Neural cell (in vitro differentiated cells): ENCODE results near the gene MPI.
"Not testable (repeated sequence)": the region's sequence is repeated elsewhere in the genome, so short reads cannot be mapped to it uniquely, and the experiment has no call there.

Experiments used
- EZH2 ChIP-seq: fragments of 200-600, 300-800 bp; shearing (Covaris generic), sonication (generic); IDR thresholded peaks from 2 replicates; pipeline ENCODE4 v1.6.1; 2014; ENCODE audit warnings: antibody characterized with exemption, low read length, borderline replicate concordance, mild to moderate bottlenecking; ENCODE audit not compliant: insufficient read depth, poor library complexity, severe bottlenecking
- POLR2AphosphoS5 ChIP-seq: IDR thresholded peaks from 2 replicates; pipeline ENCODE4 v1.6.1; 2012
- SMC3 ChIP-seq: fragments of 450-650 bp; conservative IDR thresholded peaks from 2 replicates; pipeline ENCODE4 v1.6.1; 2014; ENCODE audit warnings: antibody characterized with exemption, mild to moderate bottlenecking, moderate library complexity; ENCODE audit not compliant: poor library complexity
- TF ChIP-seq, protein P1 (sequence below): fragments of 450-650 bp; IDR thresholded peaks from 2 replicates; pipeline ENCODE4 v1.5.1; 2014; ENCODE audit warnings: antibody characterized with exemption, mild to moderate bottlenecking, moderate library complexity; ENCODE audit not compliant: poor library complexity, severe bottlenecking

GRCh38 chr15:74913799-74914198, 24.0 kb downstream of the MPI start:
- not testable (repeated sequence) for TF ChIP-seq SMC3, EZH2, POLR2AphosphoS5
- TF ChIP-seq, protein P1, sequence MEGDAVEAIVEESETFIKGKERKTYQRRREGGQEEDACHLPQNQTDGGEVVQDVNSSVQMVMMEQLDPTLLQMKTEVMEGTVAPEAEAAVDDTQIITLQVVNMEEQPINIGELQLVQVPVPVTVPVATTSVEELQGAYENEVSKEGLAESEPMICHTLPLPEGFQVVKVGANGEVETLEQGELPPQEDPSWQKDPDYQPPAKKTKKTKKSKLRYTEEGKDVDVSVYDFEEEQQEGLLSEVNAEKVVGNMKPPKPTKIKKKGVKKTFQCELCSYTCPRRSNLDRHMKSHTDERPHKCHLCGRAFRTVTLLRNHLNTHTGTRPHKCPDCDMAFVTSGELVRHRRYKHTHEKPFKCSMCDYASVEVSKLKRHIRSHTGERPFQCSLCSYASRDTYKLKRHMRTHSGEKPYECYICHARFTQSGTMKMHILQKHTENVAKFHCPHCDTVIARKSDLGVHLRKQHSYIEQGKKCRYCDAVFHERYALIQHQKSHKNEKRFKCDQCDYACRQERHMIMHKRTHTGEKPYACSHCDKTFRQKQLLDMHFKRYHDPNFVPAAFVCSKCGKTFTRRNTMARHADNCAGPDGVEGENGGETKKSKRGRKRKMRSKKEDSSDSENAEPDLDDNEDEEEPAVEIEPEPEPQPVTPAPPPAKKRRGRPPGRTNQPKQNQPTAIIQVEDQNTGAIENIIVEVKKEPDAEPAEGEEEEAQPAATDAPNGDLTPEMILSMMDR = not testable (repeated sequence)
